GM19023 (cell line): ENCODE data around the gene DLG2.

Source experiments
- ATAC-seq: cut with Tn5 transposase; IDR thresholded peaks from one replicate; pipeline ENCODE4 v1.9.1; 2021; ENCODE audit warnings: mild to moderate bottlenecking, moderate library complexity; ENCODE audit not compliant: unreplicated experiment

Gene DLG2

GRCh38 chr11:84524422-84525051 is 1102.6 kb downstream of the DLG2 start:
- ATAC-seq, result no peak

GRCh38 chr11:84522331-84522730 is 1104.8 kb downstream of the DLG2 start:
- ATAC-seq, result no peak

GRCh38 chr11:84518631-84519183 is 1108.4 kb downstream of the DLG2 start:
- no peak for ATAC-seq

- no peak for ATAC-seq
Observed at GRCh38 chr11:84514436-84514835, 1112.7 kb downstream of the DLG2 start.

GRCh38 chr11:84503503-84503902 is 1123.6 kb downstream of the DLG2 start:
- ATAC-seq, result no peak

GRCh38 chr11:84501750-84502149 is 1125.4 kb downstream of the DLG2 start:
- ATAC-seq, result no peak

- ATAC-seq, result no peak
Observed at GRCh38 chr11:84497981-84498411, 1129.1 kb downstream of the DLG2 start.

GRCh38 chr11:84497181-84497580 is 1130.0 kb downstream of the DLG2 start:
- no peak for ATAC-seq

GRCh38 chr11:84496122-84496521 is 1131.0 kb downstream of the DLG2 start:
- ATAC-seq, result no peak

- no peak for ATAC-seq
Observed at GRCh38 chr11:84480131-84480530, 1147.0 kb downstream of the DLG2 start.

- no peak for ATAC-seq
Observed at GRCh38 chr11:84476581-84476980, 1150.6 kb downstream of the DLG2 start.

GRCh38 chr11:84471501-84471900 is 1155.6 kb downstream of the DLG2 start:
- ATAC-seq, result no peak

- no peak for ATAC-seq
Observed at GRCh38 chr11:84468235-84468634, 1158.9 kb downstream of the DLG2 start.

- no peak for ATAC-seq
Observed at GRCh38 chr11:84465040-84465439, 1162.1 kb downstream of the DLG2 start.

- ATAC-seq, result no peak
Observed at GRCh38 chr11:84455691-84456090, 1171.5 kb downstream of the DLG2 start.

GRCh38 chr11:84452211-84452610 is 1174.9 kb downstream of the DLG2 start:
- no peak for ATAC-seq

- ATAC-seq, result no peak
Observed at GRCh38 chr11:84438565-84438964, 1188.6 kb downstream of the DLG2 start.

- peak; percentile 88 for ATAC-seq
Observed at GRCh38 chr11:84437071-84437980, 1189.8 kb downstream of the DLG2 start.

- ATAC-seq, result no peak
Observed at GRCh38 chr11:84430661-84431060, 1196.5 kb downstream of the DLG2 start.

GRCh38 chr11:84425673-84426072 is 1201.5 kb downstream of the DLG2 start:
- no peak for ATAC-seq

GRCh38 chr11:84420271-84420670 is 1206.9 kb downstream of the DLG2 start:
- ATAC-seq, result no peak

GRCh38 chr11:84419616-84420015 is 1207.5 kb downstream of the DLG2 start:
- ATAC-seq, result no peak
